OCI-M2 (cell line): ENCODE measurements around the gene SPATA31A5.
"Not testable (repeated sequence)": the region's sequence is repeated elsewhere in the genome, so short reads cannot be mapped to it uniquely, and the experiment has no call there.

ENCODE experiments used
- DNase-seq: peaks from one replicate; lab custom pipeline; 2025; ENCODE audit not compliant: unreplicated experiment; lab: John Stamatoyannopoulos, UW

SPATA31A5 gene

DNA sequence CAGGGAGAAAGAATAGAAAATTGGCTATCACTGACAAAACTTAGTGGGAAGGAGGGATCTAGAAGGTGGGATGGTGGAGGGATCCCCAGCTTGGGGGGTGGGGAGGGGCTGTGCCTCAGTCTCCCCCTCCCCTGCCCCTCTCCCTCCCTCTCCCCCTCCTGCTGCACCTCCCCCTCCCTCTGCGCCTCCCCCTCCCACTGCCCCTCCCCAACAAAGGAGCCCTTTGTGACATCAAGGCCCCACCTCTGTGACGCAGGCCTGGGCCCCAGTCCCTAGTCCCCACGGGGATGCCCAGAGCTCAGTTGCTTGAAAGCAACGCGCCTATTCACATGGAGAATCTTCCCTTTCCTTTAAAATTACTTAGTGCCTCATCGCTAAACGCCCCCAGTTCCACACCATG is at the start of gene SPATA31A5:
TSS of gene SPATA31A5 (plus strand) at position 301 of the 400 bp plus-strand sequence. CDS start at position 330, 29 bp downstream.
- not testable (repeated sequence) for DNase-seq

DNA sequence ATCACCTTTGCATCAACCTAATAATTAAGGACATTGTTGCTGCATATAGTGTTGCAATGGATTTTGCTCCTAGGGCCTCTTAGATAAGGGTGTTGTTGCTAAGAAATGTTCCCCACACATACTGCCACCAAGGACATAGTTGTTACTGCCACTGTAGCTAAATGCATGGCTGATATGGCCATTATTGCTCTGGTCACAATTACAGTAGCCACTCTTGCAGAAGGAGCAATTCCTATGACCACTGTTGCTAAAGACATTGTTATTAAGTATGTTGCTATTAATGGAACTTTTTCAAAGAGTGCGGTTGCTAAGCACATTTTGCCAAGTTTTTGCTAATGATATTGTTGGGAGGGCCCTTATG is 48.8 kb downstream of the SPATA31A5 start:
- not testable (repeated sequence) for DNase-seq

- DNase-seq = not testable (repeated sequence)
Observed at GRCh38 chr9:60966382-60966781, 52.2 kb downstream of the SPATA31A5 start.
